Stomach (tissue), 9 donors: ENCODE results near the gene PXMP4. TPM values are rescaled to one million over a fixed set of nuclear protein-coding genes. Genes with fewer than 3 reads are reported as not detected.

ENCODE experiments used
- DNase-seq, 2 donors: peaks; one replicate each; pipeline versions ENCODE4 v3.0.0 to v3.0.0-alpha.2; 2013 to 2019
- H3K27ac ChIP-seq, 5 donors: fragments of 200-600 bp in 4 of 5; sonication (generic) in 4 of 5; one replicate each; pipeline ENCODE4 v1.5.1; 2013 to 2019; ENCODE audit warnings: mild to moderate bottlenecking in 1 of 5, moderate library complexity in 1 of 5
- H3K27me3 ChIP-seq, 3 donors: fragments of 200-600 bp; sonication (generic); one replicate each; pipeline ENCODE4 v1.5.1; 2017 to 2019; ENCODE audit warnings: mixed run types in 1 of 3
- H3K36me3 ChIP-seq, 4 donors: fragments of 200-600 bp; sonication (generic); 1 replicate in 3 of 4; 2 replicates in 1 of 4; pipeline ENCODE4 v1.5.1; 2016 to 2019
- H3K4me1 ChIP-seq, 4 donors: fragments of 200-600 bp; sonication (generic); one replicate each; pipeline ENCODE4 v1.5.1; 2016 to 2019
- H3K4me3 ChIP-seq, 4 donors: fragments of 200-600 bp; sonication (generic) in 3 of 4; one replicate each; pipeline ENCODE4 v1.5.1; 2016 to 2019; ENCODE audit warnings: mild to moderate bottlenecking in 1 of 4
- H3K9me3 ChIP-seq, 4 donors: fragments of 200-600 bp; sonication (generic); one replicate each; pipeline ENCODE4 v1.5.1; 2016 to 2019
- CTCF ChIP-seq, 7 experiments: fragments of 450-650 bp in 4 of 7; fragments of 200-600 bp in 3 of 7; sonication (generic) in 3 of 7; IDR thresholded peaks; one replicate each; pipeline ENCODE4 v1.5.1; 2016 to 2019; ENCODE audit warnings: antibody characterized with exemption in 7 of 7, control low read depth in 2 of 7, mild to moderate bottlenecking in 1 of 7
- EP300 ChIP-seq: sonication (generic); formaldehyde crosslinking; IDR thresholded peaks from one replicate; pipeline ENCODE4 v1.6.1; 2017; ENCODE audit warnings: antibody characterized with exemption
- POLR2A ChIP-seq, 4 donors: fragments of 450-650 bp; IDR thresholded peaks; one replicate each; pipeline ENCODE4 v1.6.1; 2016; ENCODE audit warnings: antibody characterized with exemption in 4 of 4, control low read depth in 2 of 4, mild to moderate bottlenecking in 1 of 4, moderate library complexity in 1 of 4
- POLR2AphosphoS5 ChIP-seq, 3 donors: sonication (generic); formaldehyde crosslinking; IDR thresholded peaks; one replicate each; pipeline ENCODE4 v1.6.1; 2016; ENCODE audit warnings: antibody characterized with exemption in 3 of 3
- WGBS, 5 donors: extraction: QIAGEN DNeasy Blood & Tissue Kit in 3 of 5; methylation state at CpG; one replicate each; pipeline versions ENCODE4 v1.1.5 to v1.1.7; 2013 to 2018; 5-methylcytosine and 5-hydroxymethylcytosine counted together
- intact Hi-C: fragments of 100-400 bp; cut with DNase I; formaldehyde crosslinking; loops from one replicate; pipeline ENCODE4 v1.15.1; 2023; ENCODE audit warnings: low total_unique reads
- polyA plus RNA-seq, 3 donors: library from polyadenylated mRNA; stranded (reverse); fragments of 200-250 nt; gene quantifications; one replicate each; pipeline ENCODE4 v1.2.3, GENCODE V29; 2013
- total RNA-seq, 5 donors: library from RNA; depleted of rRNA; stranded (reverse); fragments of >200 nt; gene quantifications; one replicate each; pipeline versions ENCODE4 v1.1.0 to v1.2.3, GENCODE V29; 2014 to 2016
- donor health status: healthy with polysubstance abuse.
- donor health status: Bipolar disorder and iron deficiency.
- donor health status: healthy.

The PXMP4 gene
- total and polyA plus RNA-seq, 8 donors: 0.72 to 36.8 (median 5.6) TPM

- WGBS, 5 donors: 50 to 67% (median 53%) methylated on average over 14 of the region's 14 CpGs
- no peaks in the 10 kb centered on the region for H3K27me3 ChIP-seq
- peaks cover 18 to 38% (median 34%) of the 10 kb centered on the region in 4 donors for H3K36me3 ChIP-seq
- H3K4me1 ChIP-seq: peaks cover 33 to 48% (median 43%) of the 10 kb centered on the region in 4 donors
- H3K9me3 ChIP-seq: no peaks in the 10 kb centered on the region
- peak in 1 of 2 donors; percentile 62 for DNase-seq
- TF ChIP-seq CTCF (IDR thresholded peaks at IDR 0.05) (no peak), POLR2AphosphoS5 (IDR thresholded peaks at IDR 0.05) (no peak), EP300 (no peak), POLR2A (IDR thresholded peaks at IDR 0.05) (no peak)
- intact Hi-C loops: loop anchor here (5.0 kb wide), 1 partner anchor 202 kb away; no protein-coding TSS in a partner anchor
- peak overlapping the region; percentile 65 to 80 (median 70) for H3K27ac ChIP-seq
- no peak overlapping the region for H3K4me3 ChIP-seq
These were observed 65.4 kb downstream of the PXMP4 start for GRCh38 chr20:33654680-33655161.

GRCh38 chr20:33653900-33654596 is 66.1 kb downstream of the PXMP4 start:
- Histone ChIP-seq H3K9me3 (no peaks in the 10 kb centered on the region), H3K27ac (peak overlapping the region; percentile 65 to 80 (median 70)), H3K4me1 (peaks cover 39 to 54% (median 50%) of the 10 kb centered on the region in 4 donors), H3K36me3 (peaks cover 11 to 32% (median 28%) of the 10 kb centered on the region in 4 donors), H3K4me3 (no peak overlapping the region), H3K27me3 (no peaks in the 10 kb centered on the region)
- intact Hi-C loops: no loop called here
- peak; percentile 94 to 95 for DNase-seq
- WGBS, 5 donors: 39 to 75% (median 58%) methylated on average over 4 to 11 of the region's 11 CpGs
- TF ChIP-seq POLR2AphosphoS5 (IDR thresholded peaks at IDR 0.05) (peak in 2 of 3 donors; percentile 37 to 72), EP300 (no peak)

GRCh38 chr20:33653218-33653899 is 66.8 kb downstream of the PXMP4 start:
- TF ChIP-seq CTCF (IDR thresholded peaks at IDR 0.05): peak in 6 of 7 experiments; percentile 5 to 79 (median 72)
- no peak for TF ChIP-seq POLR2A (IDR thresholded peaks at IDR 0.05)
- no peak for TF ChIP-seq EP300
- TF ChIP-seq POLR2AphosphoS5 (IDR thresholded peaks at IDR 0.05): peak in 2 of 3 donors; percentile 41 to 47
- Histone ChIP-seq H3K27ac (peak overlapping the region; percentile 65 to 80 (median 70)), H3K27me3 (no peaks in the 10 kb centered on the region), H3K4me1 (peaks cover 45 to 61% (median 57%) of the 10 kb centered on the region in 4 donors), H3K9me3 (no peaks in the 10 kb centered on the region), H3K36me3 (peaks cover 4 to 25% (median 21%) of the 10 kb centered on the region in 4 donors), H3K4me3 (peak overlapping the region in 3 of 4 donors; percentile 7 to 17 (median 10))
- peak; percentile 71 to 91 for DNase-seq
- intact Hi-C loops: no loop called here
- WGBS, 5 donors: 21 to 30% (median 27%) methylated on average over 15 to 16 of the region's 16 CpGs

Other genes with a start within 250 kb of the PXMP4 start
- gene CBFA2T2, start 230.2 kb downstream of the PXMP4 start, total RNA-seq: 10 to 100 TPM; 11.1 to 29.9 (median 14.8) TPM
- gene CBFA2T2, start 230.2 kb downstream of the PXMP4 start, polyA plus RNA-seq: 1 to 10 TPM; 2.9 to 5.8 (median 4.0) TPM
- not detected for gene C20orf144, start 58.0 kb downstream of the PXMP4 start, total RNA-seq
- gene C20orf144, start 58.0 kb downstream of the PXMP4 start, polyA plus RNA-seq: under 1 TPM in 2 of 3 donors, not detected in 1; 0.19 to 0.31 TPM
- gene ACTL10, start 53.4 kb downstream of the PXMP4 start, total RNA-seq: 10 to 100 TPM in 1 of 5 donors, 1 to 10 TPM in 3, not detected in 1; 1.1 to 12.3 (median 1.3) TPM
- gene ACTL10, start 53.4 kb downstream of the PXMP4 start, polyA plus RNA-seq: 1 to 10 TPM; 1.4 to 2.9 (median 2.4) TPM
- gene NECAB3, start 45.9 kb downstream of the PXMP4 start, total RNA-seq: 100 to 1,000 TPM in 3 of 5 donors, 10 to 100 TPM in 2; 28.1 to 335 (median 113) TPM
- gene NECAB3, start 45.9 kb downstream of the PXMP4 start, polyA plus RNA-seq: 10 to 100 TPM; 31.4 to 60.0 (median 51.3) TPM
- gene E2F1, start 33.9 kb downstream of the PXMP4 start, total RNA-seq: 10 to 100 TPM in 2 of 5 donors, 1 to 10 TPM in 3; 2.3 to 24.9 (median 4.2) TPM
- 1 to 10 TPM; 2.3 to 8.1 (median 4.9) TPM for gene E2F1, start 33.9 kb downstream of the PXMP4 start, polyA plus RNA-seq
- gene ZNF341, start 11.7 kb upstream of the PXMP4 start, total RNA-seq: 1 to 10 TPM in 4 of 5 donors, under 1 TPM in 1; 0.58 to 6.2 (median 1.3) TPM
- 1 to 10 TPM; 1.4 to 3.7 (median 2.4) TPM for gene ZNF341, start 11.7 kb upstream of the PXMP4 start, polyA plus RNA-seq
- gene CHMP4B, start 91.0 kb upstream of the PXMP4 start, total RNA-seq: 100 to 1,000 TPM in 1 of 5 donors, 10 to 100 TPM in 4; 48.4 to 119 (median 75.0) TPM
- 100 to 1,000 TPM; 117 to 166 (median 118) TPM for gene CHMP4B, start 91.0 kb upstream of the PXMP4 start, polyA plus RNA-seq